Measurements from ENCODE around the gene NIT2.

Gene NIT2

DNA sequence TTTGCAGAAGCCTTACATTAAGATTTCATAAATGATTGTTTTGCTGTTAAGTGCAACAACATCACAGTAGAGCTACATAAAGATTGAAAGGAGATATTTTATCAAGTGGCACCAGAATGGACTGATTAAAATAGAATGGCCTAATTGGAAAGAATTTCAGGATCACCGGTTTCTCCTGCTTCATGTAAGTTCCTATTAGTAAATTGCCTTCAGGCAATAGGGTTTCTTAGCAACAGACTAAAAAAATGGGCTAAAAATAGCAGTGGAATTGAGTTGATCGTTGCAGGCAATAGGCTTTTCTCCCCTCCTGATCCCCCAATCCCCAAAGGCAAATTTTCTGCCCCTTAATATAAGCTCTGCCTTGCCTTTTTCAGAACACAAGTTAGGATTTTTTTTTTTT is 67.7 kb downstream of the NIT2 start:
- Histone ChIP-seq H3K9me3 (ENCODE audit: control insufficient read depth, low read length) (no peaks in the 10 kb centered on the region), H3K27me3 (ENCODE audit: control insufficient read depth, insufficient read depth, low read length) (no peaks in the 10 kb centered on the region), H3K4me1 (ENCODE audit: control insufficient read depth, insufficient read depth, low read length) (no peaks in the 10 kb centered on the region), H3K36me3 (ENCODE audit: control insufficient read depth, insufficient read depth, low read length) (no peaks in the 10 kb centered on the region), H3K4me3 (ENCODE audit: low read length) (peak overlapping the region; percentile 75), H3K9ac (ENCODE audit: low read length) (peak overlapping the region; percentile 82)

DNA sequence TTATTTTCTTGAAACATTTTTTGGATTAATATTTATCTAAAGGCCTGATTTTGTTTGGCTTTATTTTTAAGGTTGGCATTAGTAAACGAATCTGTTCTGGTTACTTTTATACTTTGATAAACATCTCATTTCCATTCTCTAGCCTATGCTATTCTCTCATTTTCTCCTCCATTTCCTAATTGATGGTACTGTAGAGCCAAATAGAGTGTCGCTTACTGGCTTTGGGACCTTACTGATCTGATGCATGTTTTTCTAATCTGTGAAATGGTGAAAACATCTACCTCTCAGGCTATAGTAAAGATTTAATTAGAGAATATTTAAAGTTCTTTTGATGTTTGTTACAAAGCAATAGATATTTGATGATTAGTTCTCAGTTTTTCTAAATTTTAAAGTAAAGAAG is 68.3 kb downstream of the NIT2 start:
- Histone ChIP-seq H3K36me3 (ENCODE audit: control insufficient read depth, insufficient read depth, low read length) (no peaks in the 10 kb centered on the region), H3K4me1 (ENCODE audit: control insufficient read depth, insufficient read depth, low read length) (no peaks in the 10 kb centered on the region), H3K9me3 (ENCODE audit: control insufficient read depth, low read length) (no peaks in the 10 kb centered on the region), H3K27me3 (ENCODE audit: control insufficient read depth, insufficient read depth, low read length) (no peaks in the 10 kb centered on the region), H3K9ac (ENCODE audit: low read length) (peak overlapping the region; percentile 82), H3K4me3 (ENCODE audit: low read length) (no peak overlapping the region)

DNA sequence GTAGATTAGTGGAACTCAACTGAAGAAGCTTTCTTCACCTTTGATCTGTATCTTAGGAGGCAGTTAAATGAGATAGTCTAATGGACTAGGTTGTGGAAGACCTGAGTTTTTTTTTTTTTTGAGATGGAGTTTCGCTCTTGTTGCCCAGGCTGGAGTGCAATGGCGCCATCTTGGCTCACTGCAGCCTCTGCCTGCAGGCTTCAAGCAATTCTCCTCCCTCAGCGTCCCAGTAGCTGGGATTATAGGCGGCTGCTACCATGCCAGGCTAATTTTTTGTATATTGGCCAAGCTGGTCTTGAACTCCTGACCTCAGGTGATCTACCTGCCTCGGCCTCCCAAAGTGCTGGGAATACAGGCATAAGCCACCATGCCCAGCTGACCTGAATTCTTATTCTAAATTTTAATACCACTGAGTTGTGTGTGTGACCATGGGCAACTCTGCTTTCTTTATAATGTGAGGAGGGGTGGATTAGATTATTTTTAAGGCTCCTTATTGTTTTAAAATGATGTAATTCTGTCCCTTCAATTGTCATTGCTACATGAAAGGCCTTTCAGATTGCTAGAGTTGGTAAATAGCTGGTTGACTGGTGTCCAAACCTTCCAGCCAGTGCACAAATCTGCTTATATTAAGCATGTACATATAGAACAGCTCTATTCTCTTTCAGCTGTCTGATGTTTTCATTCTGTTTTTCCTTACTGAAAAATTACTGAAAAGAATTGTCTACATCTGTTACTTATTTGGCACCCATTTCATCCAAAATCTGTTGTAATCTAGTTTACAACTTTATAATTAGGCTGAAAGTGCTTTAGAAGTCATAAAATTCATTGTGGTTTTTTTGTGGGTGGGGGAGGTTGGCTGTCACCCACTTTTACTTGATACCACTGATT is 69.0 kb downstream of the NIT2 start:
- H3K27me3 ChIP-seq (ENCODE audit: control insufficient read depth, insufficient read depth, low read length): no peaks in the 10 kb centered on the region
- H3K9ac ChIP-seq (ENCODE audit: low read length): no peak overlapping the region
- H3K36me3 ChIP-seq (ENCODE audit: control insufficient read depth, insufficient read depth, low read length): no peaks in the 10 kb centered on the region
- H3K4me3 ChIP-seq (ENCODE audit: low read length): no peak overlapping the region
- no peaks in the 10 kb centered on the region for H3K4me1 ChIP-seq (ENCODE audit: control insufficient read depth, insufficient read depth, low read length)
- H3K9me3 ChIP-seq (ENCODE audit: control insufficient read depth, low read length): no peaks in the 10 kb centered on the region

DNA sequence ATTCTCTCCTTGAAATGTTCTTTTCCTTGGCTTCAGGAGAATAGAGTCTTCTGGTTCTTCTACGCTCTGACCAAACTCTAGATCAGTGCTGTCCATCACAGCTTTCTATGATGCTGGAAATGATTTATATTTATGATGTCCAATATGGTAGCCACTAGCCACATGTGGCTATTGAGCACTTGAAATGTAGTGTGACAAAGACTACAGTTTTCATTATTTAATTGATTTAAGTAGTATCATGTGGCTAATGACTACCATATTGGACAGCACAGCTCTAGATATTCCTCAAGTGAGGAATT is 69.6 kb downstream of the NIT2 start:
- Histone ChIP-seq H3K27me3 (ENCODE audit: control insufficient read depth, insufficient read depth, low read length) (no peaks in the 10 kb centered on the region), H3K36me3 (ENCODE audit: control insufficient read depth, insufficient read depth, low read length) (no peaks in the 10 kb centered on the region), H3K4me1 (ENCODE audit: control insufficient read depth, insufficient read depth, low read length) (no peaks in the 10 kb centered on the region)

DNA sequence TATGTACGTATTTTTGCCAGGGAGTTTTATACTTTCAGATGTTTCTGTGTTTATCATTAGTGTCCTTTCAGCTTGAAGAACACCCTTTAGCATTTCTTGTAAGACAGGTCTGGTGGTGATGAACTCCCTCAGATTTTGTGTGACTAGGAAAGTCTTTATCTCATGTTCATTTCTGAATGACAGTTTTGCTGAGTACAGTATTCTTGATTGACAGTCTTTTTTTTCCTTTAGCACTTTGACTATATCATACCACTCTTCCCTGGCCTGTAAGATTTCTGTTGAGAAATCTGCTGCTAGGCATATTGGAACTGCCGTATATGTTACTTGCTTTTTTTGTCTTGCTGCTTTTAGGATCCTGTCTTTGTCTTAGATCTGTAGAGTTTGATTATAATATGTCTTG is 72.6 kb downstream of the NIT2 start:
- no peaks in the 10 kb centered on the region for H3K27me3 ChIP-seq (ENCODE audit: control insufficient read depth, insufficient read depth, low read length)
- H3K4me1 ChIP-seq (ENCODE audit: control insufficient read depth, insufficient read depth, low read length): no peaks in the 10 kb centered on the region
- no peaks in the 10 kb centered on the region for H3K9me3 ChIP-seq (ENCODE audit: control insufficient read depth, low read length)
- H3K36me3 ChIP-seq (ENCODE audit: control insufficient read depth, insufficient read depth, low read length): no peaks in the 10 kb centered on the region
- no peak overlapping the region for H3K4me3 ChIP-seq (ENCODE audit: low read length)
- no peak overlapping the region for H3K9ac ChIP-seq (ENCODE audit: low read length)

More for the DNA sequence above, 69.6 kb downstream of the NIT2 start:
- no peaks in the 10 kb centered on the region for H3K9me3 ChIP-seq (ENCODE audit: control insufficient read depth, low read length)
- H3K9ac ChIP-seq (ENCODE audit: low read length): no peak overlapping the region
- no peak overlapping the region for H3K4me3 ChIP-seq (ENCODE audit: low read length)

DNA sequence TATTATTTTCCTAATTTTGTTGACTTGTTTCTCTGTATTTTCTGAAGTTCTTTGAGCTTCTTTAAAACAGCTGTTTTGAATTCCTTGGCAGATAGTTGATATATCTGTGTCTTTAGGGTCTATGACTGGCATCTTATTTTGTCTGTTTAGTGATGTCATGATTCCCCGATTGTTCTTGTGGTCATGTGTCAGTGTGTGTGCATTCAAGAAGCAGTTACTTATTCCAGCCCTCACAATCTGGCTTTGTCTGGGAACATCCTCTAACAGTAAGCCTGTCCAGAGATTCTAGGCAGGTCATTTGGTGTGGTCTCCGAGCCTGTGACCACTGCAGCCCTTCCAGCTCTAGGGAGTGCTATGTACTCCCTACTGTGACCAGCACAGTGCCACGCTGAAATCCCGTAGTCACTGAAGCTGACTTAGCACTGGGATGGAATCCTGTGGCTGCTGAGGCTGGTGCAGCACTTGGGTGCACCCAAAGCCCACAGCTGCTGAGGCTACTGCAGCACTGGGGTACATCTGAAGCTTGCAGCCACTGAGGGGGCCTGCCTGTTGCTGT is 73.5 kb downstream of the NIT2 start:
- Histone ChIP-seq H3K27me3 (ENCODE audit: control insufficient read depth, insufficient read depth, low read length) (no peaks in the 10 kb centered on the region), H3K4me3 (ENCODE audit: low read length) (no peak overlapping the region), H3K9me3 (ENCODE audit: control insufficient read depth, low read length) (no peaks in the 10 kb centered on the region), H3K4me1 (ENCODE audit: control insufficient read depth, insufficient read depth, low read length) (no peaks in the 10 kb centered on the region), H3K36me3 (ENCODE audit: control insufficient read depth, insufficient read depth, low read length) (no peaks in the 10 kb centered on the region), H3K9ac (ENCODE audit: low read length) (no peak overlapping the region)

Measured in mucosa of stomach (tissue), 1 donor.